ENCODE measurements around the gene FIGN. TPM values are rescaled to one million over a fixed set of nuclear protein-coding genes. Genes with fewer than 3 reads are reported as not detected.

The FIGN gene, protein sequence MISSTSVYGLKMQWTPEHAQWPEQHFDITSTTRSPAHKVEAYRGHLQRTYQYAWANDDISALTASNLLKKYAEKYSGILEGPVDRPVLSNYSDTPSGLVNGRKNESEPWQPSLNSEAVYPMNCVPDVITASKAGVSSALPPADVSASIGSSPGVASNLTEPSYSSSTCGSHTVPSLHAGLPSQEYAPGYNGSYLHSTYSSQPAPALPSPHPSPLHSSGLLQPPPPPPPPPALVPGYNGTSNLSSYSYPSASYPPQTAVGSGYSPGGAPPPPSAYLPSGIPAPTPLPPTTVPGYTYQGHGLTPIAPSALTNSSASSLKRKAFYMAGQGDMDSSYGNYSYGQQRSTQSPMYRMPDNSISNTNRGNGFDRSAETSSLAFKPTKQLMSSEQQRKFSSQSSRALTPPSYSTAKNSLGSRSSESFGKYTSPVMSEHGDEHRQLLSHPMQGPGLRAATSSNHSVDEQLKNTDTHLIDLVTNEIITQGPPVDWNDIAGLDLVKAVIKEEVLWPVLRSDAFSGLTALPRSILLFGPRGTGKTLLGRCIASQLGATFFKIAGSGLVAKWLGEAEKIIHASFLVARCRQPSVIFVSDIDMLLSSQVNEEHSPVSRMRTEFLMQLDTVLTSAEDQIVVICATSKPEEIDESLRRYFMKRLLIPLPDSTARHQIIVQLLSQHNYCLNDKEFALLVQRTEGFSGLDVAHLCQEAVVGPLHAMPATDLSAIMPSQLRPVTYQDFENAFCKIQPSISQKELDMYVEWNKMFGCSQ
- total RNA-seq, result not detected
- not detected for total RNA-seq (2013)

DNA sequence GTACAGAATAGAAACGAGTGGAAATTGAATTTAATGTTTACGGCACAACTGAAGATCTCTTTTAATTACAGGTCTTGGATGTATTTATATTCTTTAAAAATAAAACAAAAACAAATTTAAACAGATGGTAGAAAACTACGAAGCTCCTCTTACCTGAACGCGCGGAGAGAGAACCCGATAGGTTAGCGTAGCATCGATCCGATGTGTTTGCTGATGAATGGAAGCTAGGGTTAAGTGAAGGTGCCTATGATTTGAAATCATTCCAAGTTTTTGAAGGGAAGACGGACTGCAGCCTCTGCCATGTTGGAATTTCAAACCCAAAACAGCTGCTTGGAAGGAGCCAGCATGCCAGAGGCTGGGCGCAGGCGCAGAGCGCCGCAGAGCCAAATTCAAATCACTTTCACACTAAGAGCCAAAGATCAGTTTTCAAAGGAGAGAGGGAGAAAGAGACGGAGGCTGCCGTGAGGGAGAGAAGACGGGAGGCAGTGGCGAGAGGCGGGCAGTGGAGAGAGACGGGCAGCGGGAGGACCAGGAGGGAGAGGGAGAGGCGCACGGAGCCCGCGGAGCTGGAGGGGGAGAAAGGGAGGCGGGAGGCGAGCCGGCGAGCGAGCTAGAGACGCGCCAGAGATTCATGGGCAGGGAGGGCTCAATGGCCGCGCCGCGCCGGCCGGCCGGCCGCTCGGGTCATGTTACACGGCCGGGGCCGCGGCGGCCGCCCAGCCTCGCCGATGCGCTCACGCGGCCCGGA, at the start of gene FIGN:
TSS of gene FIGN (minus strand) at position 324 of the 748 bp plus-strand sequence. CDS start 1,081 bp downstream, outside the sequence.
- no peaks in the 10 kb centered on the region for H3K4me1 ChIP-seq (ENCODE audit: control insufficient read depth, insufficient read depth, low read length)
- H3K36me3 ChIP-seq (ENCODE audit: control insufficient read depth, insufficient read depth, low read length), result no peaks in the 10 kb centered on the region
- TF ChIP-seq, protein P1, sequence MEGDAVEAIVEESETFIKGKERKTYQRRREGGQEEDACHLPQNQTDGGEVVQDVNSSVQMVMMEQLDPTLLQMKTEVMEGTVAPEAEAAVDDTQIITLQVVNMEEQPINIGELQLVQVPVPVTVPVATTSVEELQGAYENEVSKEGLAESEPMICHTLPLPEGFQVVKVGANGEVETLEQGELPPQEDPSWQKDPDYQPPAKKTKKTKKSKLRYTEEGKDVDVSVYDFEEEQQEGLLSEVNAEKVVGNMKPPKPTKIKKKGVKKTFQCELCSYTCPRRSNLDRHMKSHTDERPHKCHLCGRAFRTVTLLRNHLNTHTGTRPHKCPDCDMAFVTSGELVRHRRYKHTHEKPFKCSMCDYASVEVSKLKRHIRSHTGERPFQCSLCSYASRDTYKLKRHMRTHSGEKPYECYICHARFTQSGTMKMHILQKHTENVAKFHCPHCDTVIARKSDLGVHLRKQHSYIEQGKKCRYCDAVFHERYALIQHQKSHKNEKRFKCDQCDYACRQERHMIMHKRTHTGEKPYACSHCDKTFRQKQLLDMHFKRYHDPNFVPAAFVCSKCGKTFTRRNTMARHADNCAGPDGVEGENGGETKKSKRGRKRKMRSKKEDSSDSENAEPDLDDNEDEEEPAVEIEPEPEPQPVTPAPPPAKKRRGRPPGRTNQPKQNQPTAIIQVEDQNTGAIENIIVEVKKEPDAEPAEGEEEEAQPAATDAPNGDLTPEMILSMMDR (IDR thresholded peaks at IDR 0.05), result no peak
- peaks cover 9% of the 10 kb centered on the region for H3K36me3 Mint-ChIP-seq
- intact Hi-C loops (cut with micrococcal nuclease), result no loop called here
- H3K4me1 Mint-ChIP-seq, result no peaks in the 10 kb centered on the region
- no peak for DNase-seq
- WGBS (ENCODE audit: insufficient coverage), result 4% methylated on average over 53 of the region's 54 CpGs
- H3K4me3 ChIP-seq (ENCODE audit: low read length), result no peak within 1 kb of the TSS
- peaks cover 8 to 9% of the 10 kb centered on the region in 2 donors for H3K9me3 Mint-ChIP-seq
- H3K4me3 Mint-ChIP-seq, result no peak within 1 kb of the TSS
- H3K27ac ChIP-seq (ENCODE audit: low read length), result no peak within 1 kb of the TSS
- H3K27ac Mint-ChIP-seq, result no peak within 1 kb of the TSS
- no peak for ATAC-seq
- peaks cover 8% of the 10 kb centered on the region for H3K27me3 ChIP-seq (ENCODE audit: control insufficient read depth, insufficient read depth, low read length)
- no peaks in the 10 kb centered on the region for H3K9me3 ChIP-seq (ENCODE audit: control insufficient read depth, insufficient read depth, low read length)
- peaks cover 5 to 24% of the 10 kb centered on the region in 2 donors for H3K27me3 Mint-ChIP-seq (ENCODE audit: low read depth in 2 of 2)

DNA sequence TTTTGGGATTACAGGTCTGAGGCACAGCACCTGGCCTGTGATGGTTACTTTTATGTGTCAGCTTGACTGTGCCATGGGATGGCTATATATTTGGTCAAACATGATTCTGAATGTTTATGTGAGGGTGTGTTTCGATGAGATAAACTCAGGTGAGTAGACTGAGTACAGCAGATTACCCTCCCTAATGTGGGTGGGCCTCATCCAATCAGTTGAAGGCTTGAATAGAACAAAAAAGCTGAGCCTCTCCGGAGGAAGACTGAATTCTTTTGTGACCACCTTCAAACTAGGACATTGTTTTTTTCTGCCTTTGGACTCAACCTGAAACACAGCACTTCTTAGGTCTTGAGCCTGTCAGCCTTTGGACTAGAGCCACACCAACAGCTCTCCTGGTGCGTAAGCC, 49.4 kb upstream of the FIGN start:
- H3K4me3 Mint-ChIP-seq, result no peak overlapping the region
- peaks cover 7% of the 10 kb centered on the region for H3K36me3 Mint-ChIP-seq
- TF ChIP-seq, protein P1 (IDR thresholded peaks at IDR 0.05), result no peak
- no peak overlapping the region for H3K4me3 ChIP-seq (ENCODE audit: low read length)
- no peaks in the 10 kb centered on the region for H3K27me3 ChIP-seq (ENCODE audit: control insufficient read depth, insufficient read depth, low read length)
- intact Hi-C loops (cut with micrococcal nuclease), result no loop called here
- no peak overlapping the region for H3K27ac Mint-ChIP-seq
- H3K9me3 ChIP-seq (ENCODE audit: control insufficient read depth, insufficient read depth, low read length), result no peaks in the 10 kb centered on the region
- ATAC-seq (no peak), DNase-seq (no peak)
- WGBS (ENCODE audit: insufficient coverage), result 73% methylated on average over 3 of the region's 3 CpGs
- no peaks in the 10 kb centered on the region for H3K27me3 Mint-ChIP-seq (ENCODE audit: low read depth in 2 of 2)
- peaks cover 10 to 11% of the 10 kb centered on the region in 2 donors for H3K9me3 Mint-ChIP-seq
- no peak overlapping the region for H3K27ac ChIP-seq (ENCODE audit: low read length)
- no peaks in the 10 kb centered on the region for H3K36me3 ChIP-seq (ENCODE audit: control insufficient read depth, insufficient read depth, low read length)
- no peaks in the 10 kb centered on the region for H3K4me1 Mint-ChIP-seq
- no peaks in the 10 kb centered on the region for H3K4me1 ChIP-seq (ENCODE audit: control insufficient read depth, insufficient read depth, low read length)

DNA sequence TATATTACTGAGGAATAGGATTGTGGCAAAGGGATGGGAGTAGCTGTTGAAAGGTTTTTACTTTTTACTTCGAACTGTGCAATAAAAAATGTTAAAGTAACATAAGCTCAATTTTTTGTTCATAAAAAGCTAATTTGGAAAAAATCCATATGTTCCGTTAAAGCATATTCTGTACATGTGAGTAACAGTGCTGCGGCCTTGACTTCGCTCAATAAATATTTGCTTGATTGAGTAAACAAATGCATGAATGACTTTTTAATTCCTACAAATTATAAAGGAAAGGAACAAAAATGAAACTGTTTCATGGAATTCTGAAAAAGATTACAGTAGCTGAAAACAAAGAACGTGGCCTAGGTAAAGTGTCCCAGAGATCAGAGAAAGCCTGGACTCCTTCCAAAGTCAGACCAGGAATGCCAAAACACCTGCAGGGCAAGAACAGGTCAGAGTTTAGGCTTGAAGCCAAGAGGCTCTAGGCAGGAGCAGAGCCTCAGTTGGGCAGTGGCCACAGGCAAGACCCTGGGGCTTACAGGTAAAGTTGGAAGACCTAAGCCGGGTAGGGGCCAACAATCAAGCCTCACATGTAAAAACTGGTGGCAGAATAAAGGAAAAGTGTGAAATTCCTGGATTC, 44.3 kb upstream of the FIGN start:
- Histone ChIP-seq H3K27ac (ENCODE audit: low read length) (no peak overlapping the region), H3K4me3 (ENCODE audit: low read length) (no peak overlapping the region), H3K27me3 (ENCODE audit: control insufficient read depth, insufficient read depth, low read length) (no peaks in the 10 kb centered on the region), H3K9me3 (ENCODE audit: control insufficient read depth, insufficient read depth, low read length) (no peaks in the 10 kb centered on the region), H3K4me1 (ENCODE audit: control insufficient read depth, insufficient read depth, low read length) (no peaks in the 10 kb centered on the region), H3K36me3 (ENCODE audit: control insufficient read depth, insufficient read depth, low read length) (no peaks in the 10 kb centered on the region)
- Mint-ChIP-seq H3K27ac (no peak overlapping the region), H3K36me3 (no peaks in the 10 kb centered on the region), H3K4me3 (no peak overlapping the region), H3K4me1 (no peaks in the 10 kb centered on the region), H3K9me3 (peaks cover 19% of the 10 kb centered on the region in 2 donors), H3K27me3 (ENCODE audit: low read depth in 2 of 2) (no peaks in the 10 kb centered on the region)
- 88% methylated on average over 6 of the region's 6 CpGs for WGBS (ENCODE audit: insufficient coverage)
- TF ChIP-seq, protein P1 (IDR thresholded peaks at IDR 0.05), result no peak
- ATAC-seq (no peak), DNase-seq (no peak)
- intact Hi-C loops (cut with micrococcal nuclease), result no loop called here

Data from natural killer cell (primary cell).